IMR-90 (cell line): ENCODE results near the gene IL18BP. TPM values are rescaled to one million over a fixed set of nuclear protein-coding genes. Genes with fewer than 3 reads are reported as not detected.

Experiments
- ATAC-seq: fragments of 200-7000 bp; cut with Tn5 transposase; 2 replicates; pipeline ENCODE4 v1.9.1; 2020; ENCODE audit warnings: low read depth, mild to moderate bottlenecking, moderate library complexity
- BruUV-seq: library from RNA; stranded (reverse); fragments of 400-500 nt; replicated peaks from 2 replicates; lab custom pipeline; 2021; lab: Mats Ljungman, UMichigan
- CTCF ChIA-PET: fragments of 300-600 bp; formaldehyde crosslinking; extraction: SDS; loops from one replicate; lab custom pipeline; 2021; ENCODE audit warnings: antibody characterized with exemption; lab: Yijun Ruan, JAX
- POLR2A ChIA-PET: fragments of 300-600 bp; sonication (Branson Sonifier 250); formaldehyde crosslinking; loops from one replicate; lab custom pipeline; 2022; ENCODE audit warnings: antibody characterized with exemption; ENCODE audit not compliant: unreplicated experiment; lab: Charles Lee
- DNase-seq: peaks from one replicate; pipeline ENCODE4 v3.0.0; 2013
- H2AFZ ChIP-seq: replicated peaks from 2 replicates; pipeline ENCODE3; 2013; ENCODE audit warnings: low read length, mild to moderate bottlenecking; ENCODE audit not compliant: poor library complexity
- H2AK5ac ChIP-seq: 2 replicates; pipeline ENCODE4 v1.6.1; 2013; ENCODE audit warnings: low read depth, low read length, inconsistent platforms
- H2AK9ac ChIP-seq: replicated peaks from 2 replicates; pipeline ENCODE3; 2013; ENCODE audit warnings: mild to moderate bottlenecking, low read depth, low read length, moderate library complexity; ENCODE audit not compliant: poor library complexity
- H2BK120ac ChIP-seq: 2 replicates; pipeline ENCODE4 v1.6.1; 2013; ENCODE audit warnings: low read depth, low read length, inconsistent platforms
- H2BK15ac ChIP-seq: 3 replicates; pipeline ENCODE4 v1.6.1; 2013; ENCODE audit warnings: low read depth, low read length, inconsistent platforms
- H2BK20ac ChIP-seq: 2 replicates; pipeline ENCODE4 v1.6.1; 2013; ENCODE audit warnings: low read depth, mild to moderate bottlenecking, inconsistent platforms, low read length, moderate library complexity
- H2BK5ac ChIP-seq: 2 replicates; pipeline ENCODE4 v1.6.1; 2013; ENCODE audit warnings: mild to moderate bottlenecking, low read depth, low read length, inconsistent platforms; ENCODE audit not compliant: poor library complexity, severe bottlenecking
- H3K14ac ChIP-seq: replicated peaks from 2 replicates; pipeline ENCODE4 v1.6.1; 2013; ENCODE audit warnings: low read depth, low read length, inconsistent platforms
- H3K18ac ChIP-seq: 2 replicates; pipeline ENCODE4 v1.6.1; 2013; ENCODE audit warnings: low read depth, low read length, control low read depth
- H3K23ac ChIP-seq: 2 replicates; pipeline ENCODE4 v1.6.1; 2013; ENCODE audit warnings: low read depth, low read length, inconsistent platforms
- H3K27ac ChIP-seq: 2 replicates; pipeline ENCODE4 v1.5.1; 2013; ENCODE audit warnings: mild to moderate bottlenecking, control low read depth, low read length; ENCODE audit not compliant: insufficient read depth
- H3K27me3 ChIP-seq: 2 replicates; pipeline ENCODE4 v1.6.1; 2013; ENCODE audit warnings: low read length; ENCODE audit not compliant: control insufficient read depth, insufficient read depth
- H3K36me3 ChIP-seq: 2 replicates; pipeline ENCODE4 v1.6.1; 2013; ENCODE audit warnings: low read length, mixed read lengths; ENCODE audit not compliant: control insufficient read depth, insufficient read depth
- H3K4ac ChIP-seq: 2 replicates; pipeline ENCODE4 v1.6.1; 2013; ENCODE audit warnings: low read depth, low read length, inconsistent platforms
- H3K4me1 ChIP-seq: 2 replicates; pipeline ENCODE4 v1.6.1; 2013; ENCODE audit warnings: low read length, mixed read lengths; ENCODE audit not compliant: control insufficient read depth, insufficient read depth
- H3K4me2 ChIP-seq: 2 replicates; pipeline ENCODE4 v1.6.1; 2013; ENCODE audit warnings: low read depth, mild to moderate bottlenecking, control low read depth, low read length, moderate library complexity
- H3K4me3 ChIP-seq: 2 replicates; pipeline ENCODE4 v1.5.1; 2013; ENCODE audit warnings: low read depth, mild to moderate bottlenecking, control low read depth, low read length, moderate library complexity; ENCODE audit not compliant: insufficient read depth
- H3K56ac ChIP-seq: 2 replicates; pipeline ENCODE4 v1.6.1; 2013; ENCODE audit warnings: low read length, inconsistent platforms; ENCODE audit not compliant: insufficient read depth; ENCODE audit errors: extremely low read depth
- H3K79me1 ChIP-seq, 2 experiments: 2 replicates each; pipeline ENCODE4 v1.6.1; 2013; ENCODE audit warnings: low read length in 2 of 2, inconsistent platforms in 1 of 2, low read depth in 1 of 2
- H3K9ac ChIP-seq: 2 replicates; pipeline ENCODE4 v1.6.1; 2013; ENCODE audit warnings: low read depth, low read length, control low read depth
- H3K9me1 ChIP-seq: 2 replicates; pipeline ENCODE4 v1.6.1; 2013; ENCODE audit warnings: low read length, inconsistent platforms; ENCODE audit not compliant: insufficient read depth
- H3K9me3 ChIP-seq: 2 replicates; pipeline ENCODE4 v1.6.1; 2013; ENCODE audit warnings: low read length; ENCODE audit not compliant: control insufficient read depth, insufficient read depth
- H4K20me1 ChIP-seq: 2 replicates; pipeline ENCODE4 v1.6.1; 2013; ENCODE audit warnings: low read length, inconsistent platforms; ENCODE audit not compliant: insufficient read depth
- H4K5ac ChIP-seq: 2 replicates; pipeline ENCODE4 v1.6.1; 2013; ENCODE audit warnings: mild to moderate bottlenecking, low read depth, low read length, control low read depth
- H4K8ac ChIP-seq, 2 experiments: 2 replicates each; pipeline ENCODE4 v1.6.1; 2013; ENCODE audit warnings: low read depth in 2 of 2, low read length in 2 of 2, control low read depth in 1 of 2, inconsistent platforms in 1 of 2
- H4K91ac ChIP-seq: 2 replicates; pipeline ENCODE4 v1.6.1; 2013; ENCODE audit warnings: low read depth, low read length, inconsistent platforms; ENCODE audit not compliant: insufficient read depth
- MAZ ChIP-seq: IDR thresholded peaks from 2 replicates; pipeline ENCODE4 v1.6.1; 2012; ENCODE audit warnings: low read depth, mild to moderate bottlenecking, low read length, improper control_type of control experiment, moderate library complexity, borderline replicate concordance
- RAD21 ChIP-seq: IDR thresholded peaks from 2 replicates; pipeline ENCODE4 v1.6.1; 2012; ENCODE audit warnings: low read length, improper control_type of control experiment
- SMC3 ChIP-seq: fragments of 150-350 bp; IDR thresholded peaks from 2 replicates; pipeline ENCODE4 v1.6.1; 2016; ENCODE audit warnings: low read depth, mild to moderate bottlenecking, antibody characterized with exemption, low read length, moderate library complexity
- WGBS, 2 experiments: methylation state at CpG; one replicate each; pipeline versions ENCODE4 v1.1.5 to v1.1.7; 2013; ENCODE audit warnings: missing lambda C conversion rate in 2 of 2; ENCODE audit not compliant: insufficient read length in 1 of 2; ENCODE audit errors: extremely low coverage in 2 of 2; 5-methylcytosine and 5-hydroxymethylcytosine counted together
- dilution Hi-C: fragments of 300-500 bp; cut with HindIII; formaldehyde crosslinking; loops from one replicate; pipeline ENCODE4 v1.14.3; 2018; ENCODE audit warnings: low sequenced_read_pairs; ENCODE audit not compliant: unreplicated experiment
- in situ Hi-C: fragments of 300-500 bp; cut with MboI; formaldehyde crosslinking; loops from 3 replicates; pipeline ENCODE4 v1.14.3; 2019; ENCODE audit warnings: low sequenced_read_pairs, inconsistent platforms, mixed read lengths
- intact Hi-C: fragments of 100-400 bp; cut with micrococcal nuclease; formaldehyde crosslinking; loops from 2 replicates; pipeline ENCODE4 v1.10.0; 2022
- polyA plus RNA-seq, 3 experiments: library from polyadenylated mRNA; depleted of rRNA; stranded (reverse); fragments of >200 nt; gene quantifications; 2 replicates each; pipeline ENCODE4 v1.2.3, GENCODE V29; 2012; ENCODE audit warnings: low replicate concordance in 1 of 3
- total RNA-seq: library from RNA; depleted of rRNA; stranded (reverse); fragments of >200 nt; gene quantifications from 2 replicates; pipeline ENCODE4 v1.2.3, GENCODE V29; 2012
- TF ChIP-seq, protein P1 (sequence below): conservative IDR thresholded peaks from 2 replicates; pipeline ENCODE4 v1.5.1; 2012; ENCODE audit warnings: mild to moderate bottlenecking, low read depth, low read length, improper control_type of control experiment

IL18BP gene
- total and polyA plus RNA-seq, 2 of the 4 experiments (the other 2 are of a cell fraction) = 0.90 to 3.2 TPM

DNA sequence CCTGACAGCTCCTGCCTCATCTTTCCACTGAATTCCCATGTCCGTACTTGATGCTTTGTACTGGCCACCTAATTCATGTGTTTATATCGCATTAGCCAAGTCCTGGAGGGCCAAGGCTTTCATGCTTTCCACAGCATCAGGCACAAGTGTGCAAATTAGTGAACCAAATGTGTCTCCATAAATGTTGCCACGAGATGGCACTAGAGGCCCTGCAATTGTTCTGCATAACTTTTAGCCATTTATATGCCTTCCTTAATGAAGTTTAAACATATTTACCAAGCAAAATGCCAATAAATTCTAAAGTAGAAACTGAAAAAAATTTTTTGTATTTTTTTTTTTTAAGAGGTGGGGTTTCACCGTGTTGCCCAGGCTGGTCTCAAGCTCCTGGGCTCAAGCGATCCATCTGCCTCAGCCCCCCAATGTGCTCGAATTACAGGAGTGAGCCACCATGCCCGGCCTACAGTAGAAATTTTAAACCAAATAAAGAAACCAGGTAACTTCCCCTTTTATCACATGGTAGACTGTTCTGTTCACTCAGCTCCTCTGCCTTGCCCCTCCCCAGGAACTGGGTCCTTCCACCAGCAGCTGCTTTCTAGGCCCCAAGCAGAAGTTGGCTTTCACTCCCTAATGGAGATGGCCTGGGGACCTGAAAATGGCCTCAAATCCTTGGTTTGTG, 20.8 kb upstream of the IL18BP start:
- no peak overlapping the region for H2AK9ac ChIP-seq
- H3K14ac ChIP-seq = no peak overlapping the region
- H3K79me1 ChIP-seq = peaks cover 12 to 34% of the 10 kb centered on the region in 2 experiments; a peak in 3 of 4 replicates
- WGBS, 2 experiments = no CpG with 5 or more reads among the region's 7 CpGs
- no peak overlapping the region for H2BK15ac ChIP-seq
- no peak overlapping the region for H3K4me3 ChIP-seq
- no peaks in the 10 kb centered on the region; the same call in 1 of the 2 replicates for H3K36me3 ChIP-seq
- CTCF ChIA-PET = interaction anchor here (0.6 to 1.5 kb wide), 12 partner anchors 8 to 453 kb away, joined by 3 to 8 read pairs (median 4); no protein-coding TSS in a partner anchor
- in situ Hi-C loops = no loop called here
- dilution Hi-C loops = no loop called here
- intact Hi-C loops = no loop called here
- H3K9me3 ChIP-seq = no peaks in the 10 kb centered on the region
- no peak overlapping the region for H2BK5ac ChIP-seq
- H3K9ac ChIP-seq = no peak overlapping the region
- no peak overlapping the region for H4K91ac ChIP-seq
- no peak overlapping the region for H2AK5ac ChIP-seq
- no TSS peak for BruUV-seq
- no peak overlapping the region for H3K56ac ChIP-seq
- H4K8ac ChIP-seq = no peak overlapping the region
- no peak overlapping the region for H3K4ac ChIP-seq
- H3K4me1 ChIP-seq = peaks cover 4% of the 10 kb centered on the region
- no peak overlapping the region for H3K4me2 ChIP-seq
- H2AFZ ChIP-seq = no peak overlapping the region
- no peak overlapping the region for H3K18ac ChIP-seq
- no peaks in the 10 kb centered on the region for H3K9me1 ChIP-seq
- H3K23ac ChIP-seq = no peak overlapping the region
- H3K27ac ChIP-seq = no peak overlapping the region
- no peak overlapping the region for H2BK20ac ChIP-seq
- no peak for TF ChIP-seq MAZ
- peak; percentile 81 for TF ChIP-seq RAD21
- TF ChIP-seq, protein P1, sequence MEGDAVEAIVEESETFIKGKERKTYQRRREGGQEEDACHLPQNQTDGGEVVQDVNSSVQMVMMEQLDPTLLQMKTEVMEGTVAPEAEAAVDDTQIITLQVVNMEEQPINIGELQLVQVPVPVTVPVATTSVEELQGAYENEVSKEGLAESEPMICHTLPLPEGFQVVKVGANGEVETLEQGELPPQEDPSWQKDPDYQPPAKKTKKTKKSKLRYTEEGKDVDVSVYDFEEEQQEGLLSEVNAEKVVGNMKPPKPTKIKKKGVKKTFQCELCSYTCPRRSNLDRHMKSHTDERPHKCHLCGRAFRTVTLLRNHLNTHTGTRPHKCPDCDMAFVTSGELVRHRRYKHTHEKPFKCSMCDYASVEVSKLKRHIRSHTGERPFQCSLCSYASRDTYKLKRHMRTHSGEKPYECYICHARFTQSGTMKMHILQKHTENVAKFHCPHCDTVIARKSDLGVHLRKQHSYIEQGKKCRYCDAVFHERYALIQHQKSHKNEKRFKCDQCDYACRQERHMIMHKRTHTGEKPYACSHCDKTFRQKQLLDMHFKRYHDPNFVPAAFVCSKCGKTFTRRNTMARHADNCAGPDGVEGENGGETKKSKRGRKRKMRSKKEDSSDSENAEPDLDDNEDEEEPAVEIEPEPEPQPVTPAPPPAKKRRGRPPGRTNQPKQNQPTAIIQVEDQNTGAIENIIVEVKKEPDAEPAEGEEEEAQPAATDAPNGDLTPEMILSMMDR = peak; percentile 77
- TF ChIP-seq SMC3 = peak; percentile 69
- peaks cover 11% of the 10 kb centered on the region; the same call in 1 of the 2 replicates for H4K20me1 ChIP-seq
- peak; percentile 75 for ATAC-seq
- no peak overlapping the region for H2BK120ac ChIP-seq
- POLR2A ChIA-PET = no interaction called here
- H3K27me3 ChIP-seq = no peaks in the 10 kb centered on the region
- H4K5ac ChIP-seq = no peak overlapping the region
- DNase-seq = peak; percentile 57
